WTC11 (cell line): ENCODE results near the gene ZBTB12.

Experiments
- FOXP1 ChIP-seq: sonication (generic); formaldehyde crosslinking; IDR thresholded peaks from 2 replicates; pipeline ENCODE4 v1.8.0; 2022; ENCODE audit warnings: missing genetic modification reagents, mild to moderate bottlenecking, moderate library complexity, borderline replicate concordance
- TF ChIP-seq, protein P1 (sequence below): sonication (generic); formaldehyde crosslinking; conservative IDR thresholded peaks from 2 replicates; pipeline ENCODE4 v1.8.1; 2023; ENCODE audit warnings: mild to moderate bottlenecking, low read depth, missing genetic modification reagents, moderate library complexity
- TF ChIP-seq, protein P2 (sequence below): fragments of 200-600 bp; IDR thresholded peaks from 2 replicates; pipeline ENCODE4 v1.8.0; 2022; ENCODE audit warnings: antibody characterized with exemption
- TF ChIP-seq, protein P3 (sequence below): sonication (generic); formaldehyde crosslinking; IDR thresholded peaks from 2 replicates; pipeline ENCODE4 v1.8.1; 2023; ENCODE audit warnings: mild to moderate bottlenecking, missing genetic modification reagents, moderate library complexity

DNA sequence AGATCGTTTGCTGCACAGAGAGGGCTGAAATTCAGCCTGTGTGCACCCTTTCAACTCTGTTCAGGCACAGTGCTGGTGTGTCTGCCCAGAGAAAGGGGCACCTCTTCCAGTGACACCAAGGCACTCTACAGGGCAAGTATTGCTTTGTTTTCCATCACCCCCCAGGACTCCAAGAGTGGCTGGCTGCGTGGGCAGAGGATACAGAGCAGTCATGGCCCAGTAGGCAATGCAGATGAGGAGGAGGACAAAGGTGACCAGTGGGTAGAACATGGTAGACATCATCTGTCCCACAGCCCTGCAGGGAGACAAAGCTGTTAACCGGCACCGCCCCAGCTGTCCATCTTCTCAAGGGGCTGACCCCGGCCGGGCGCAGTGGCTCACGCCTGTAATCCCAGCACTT is 32.5 kb downstream of the ZBTB12 start:
- TF ChIP-seq, protein P1, sequence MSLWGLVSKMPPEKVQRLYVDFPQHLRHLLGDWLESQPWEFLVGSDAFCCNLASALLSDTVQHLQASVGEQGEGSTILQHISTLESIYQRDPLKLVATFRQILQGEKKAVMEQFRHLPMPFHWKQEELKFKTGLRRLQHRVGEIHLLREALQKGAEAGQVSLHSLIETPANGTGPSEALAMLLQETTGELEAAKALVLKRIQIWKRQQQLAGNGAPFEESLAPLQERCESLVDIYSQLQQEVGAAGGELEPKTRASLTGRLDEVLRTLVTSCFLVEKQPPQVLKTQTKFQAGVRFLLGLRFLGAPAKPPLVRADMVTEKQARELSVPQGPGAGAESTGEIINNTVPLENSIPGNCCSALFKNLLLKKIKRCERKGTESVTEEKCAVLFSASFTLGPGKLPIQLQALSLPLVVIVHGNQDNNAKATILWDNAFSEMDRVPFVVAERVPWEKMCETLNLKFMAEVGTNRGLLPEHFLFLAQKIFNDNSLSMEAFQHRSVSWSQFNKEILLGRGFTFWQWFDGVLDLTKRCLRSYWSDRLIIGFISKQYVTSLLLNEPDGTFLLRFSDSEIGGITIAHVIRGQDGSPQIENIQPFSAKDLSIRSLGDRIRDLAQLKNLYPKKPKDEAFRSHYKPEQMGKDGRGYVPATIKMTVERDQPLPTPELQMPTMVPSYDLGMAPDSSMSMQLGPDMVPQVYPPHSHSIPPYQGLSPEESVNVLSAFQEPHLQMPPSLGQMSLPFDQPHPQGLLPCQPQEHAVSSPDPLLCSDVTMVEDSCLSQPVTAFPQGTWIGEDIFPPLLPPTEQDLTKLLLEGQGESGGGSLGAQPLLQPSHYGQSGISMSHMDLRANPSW (CRISPR knock-in tag): no peak
- TF ChIP-seq, protein P2, sequence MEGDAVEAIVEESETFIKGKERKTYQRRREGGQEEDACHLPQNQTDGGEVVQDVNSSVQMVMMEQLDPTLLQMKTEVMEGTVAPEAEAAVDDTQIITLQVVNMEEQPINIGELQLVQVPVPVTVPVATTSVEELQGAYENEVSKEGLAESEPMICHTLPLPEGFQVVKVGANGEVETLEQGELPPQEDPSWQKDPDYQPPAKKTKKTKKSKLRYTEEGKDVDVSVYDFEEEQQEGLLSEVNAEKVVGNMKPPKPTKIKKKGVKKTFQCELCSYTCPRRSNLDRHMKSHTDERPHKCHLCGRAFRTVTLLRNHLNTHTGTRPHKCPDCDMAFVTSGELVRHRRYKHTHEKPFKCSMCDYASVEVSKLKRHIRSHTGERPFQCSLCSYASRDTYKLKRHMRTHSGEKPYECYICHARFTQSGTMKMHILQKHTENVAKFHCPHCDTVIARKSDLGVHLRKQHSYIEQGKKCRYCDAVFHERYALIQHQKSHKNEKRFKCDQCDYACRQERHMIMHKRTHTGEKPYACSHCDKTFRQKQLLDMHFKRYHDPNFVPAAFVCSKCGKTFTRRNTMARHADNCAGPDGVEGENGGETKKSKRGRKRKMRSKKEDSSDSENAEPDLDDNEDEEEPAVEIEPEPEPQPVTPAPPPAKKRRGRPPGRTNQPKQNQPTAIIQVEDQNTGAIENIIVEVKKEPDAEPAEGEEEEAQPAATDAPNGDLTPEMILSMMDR: no peak
- no peak for TF ChIP-seq FOXP1
- TF ChIP-seq, protein P3, sequence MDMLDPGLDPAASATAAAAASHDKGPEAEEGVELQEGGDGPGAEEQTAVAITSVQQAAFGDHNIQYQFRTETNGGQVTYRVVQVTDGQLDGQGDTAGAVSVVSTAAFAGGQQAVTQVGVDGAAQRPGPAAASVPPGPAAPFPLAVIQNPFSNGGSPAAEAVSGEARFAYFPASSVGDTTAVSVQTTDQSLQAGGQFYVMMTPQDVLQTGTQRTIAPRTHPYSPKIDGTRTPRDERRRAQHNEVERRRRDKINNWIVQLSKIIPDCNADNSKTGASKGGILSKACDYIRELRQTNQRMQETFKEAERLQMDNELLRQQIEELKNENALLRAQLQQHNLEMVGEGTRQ (CRISPR knock-in tag): no peak
